Measurements from ENCODE around the gene TBC1D24. TPM values are rescaled to one million over a fixed set of nuclear protein-coding genes. Genes with fewer than 3 reads are reported as not detected.

TBC1D24 gene
- total RNA-seq: 15.4 and 17.4 TPM in 2 replicates
- long read RNA-seq, partial matches to known transcripts: 0 of 1 reads
- long read RNA-seq, other reads (novel, unspliced or antisense): 1 of 1 reads

GRCh38 chr16:2474877-2475412 lies at the start of gene TBC1D24:
TBC1D24 (plus strand) TSS chr16:2475127; CDS start chr16:2496149, 21,022 bp downstream.
- Mint-ChIP-seq H3K9me3 (ENCODE audit: unreplicated experiment) (no peaks in the 10 kb centered on the region), H3K36me3 (ENCODE audit: unreplicated experiment) (no peaks in the 10 kb centered on the region), H3K4me3 (ENCODE audit: unreplicated experiment) (peak within 1 kb of the TSS; percentile 76), H3K27ac (ENCODE audit: unreplicated experiment) (peak within 1 kb of the TSS; percentile 64), H3K4me1 (ENCODE audit: unreplicated experiment) (peaks cover 34% of the 10 kb centered on the region), H3K27me3 (ENCODE audit: unreplicated experiment) (no peaks in the 10 kb centered on the region)
- peak; percentile 98 for DNase-seq (ENCODE audit: extremely low spot score, unreplicated experiment)
- TF ChIP-seq, protein P1, sequence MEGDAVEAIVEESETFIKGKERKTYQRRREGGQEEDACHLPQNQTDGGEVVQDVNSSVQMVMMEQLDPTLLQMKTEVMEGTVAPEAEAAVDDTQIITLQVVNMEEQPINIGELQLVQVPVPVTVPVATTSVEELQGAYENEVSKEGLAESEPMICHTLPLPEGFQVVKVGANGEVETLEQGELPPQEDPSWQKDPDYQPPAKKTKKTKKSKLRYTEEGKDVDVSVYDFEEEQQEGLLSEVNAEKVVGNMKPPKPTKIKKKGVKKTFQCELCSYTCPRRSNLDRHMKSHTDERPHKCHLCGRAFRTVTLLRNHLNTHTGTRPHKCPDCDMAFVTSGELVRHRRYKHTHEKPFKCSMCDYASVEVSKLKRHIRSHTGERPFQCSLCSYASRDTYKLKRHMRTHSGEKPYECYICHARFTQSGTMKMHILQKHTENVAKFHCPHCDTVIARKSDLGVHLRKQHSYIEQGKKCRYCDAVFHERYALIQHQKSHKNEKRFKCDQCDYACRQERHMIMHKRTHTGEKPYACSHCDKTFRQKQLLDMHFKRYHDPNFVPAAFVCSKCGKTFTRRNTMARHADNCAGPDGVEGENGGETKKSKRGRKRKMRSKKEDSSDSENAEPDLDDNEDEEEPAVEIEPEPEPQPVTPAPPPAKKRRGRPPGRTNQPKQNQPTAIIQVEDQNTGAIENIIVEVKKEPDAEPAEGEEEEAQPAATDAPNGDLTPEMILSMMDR (IDR thresholded peaks at IDR 0.05): no peak

DNA sequence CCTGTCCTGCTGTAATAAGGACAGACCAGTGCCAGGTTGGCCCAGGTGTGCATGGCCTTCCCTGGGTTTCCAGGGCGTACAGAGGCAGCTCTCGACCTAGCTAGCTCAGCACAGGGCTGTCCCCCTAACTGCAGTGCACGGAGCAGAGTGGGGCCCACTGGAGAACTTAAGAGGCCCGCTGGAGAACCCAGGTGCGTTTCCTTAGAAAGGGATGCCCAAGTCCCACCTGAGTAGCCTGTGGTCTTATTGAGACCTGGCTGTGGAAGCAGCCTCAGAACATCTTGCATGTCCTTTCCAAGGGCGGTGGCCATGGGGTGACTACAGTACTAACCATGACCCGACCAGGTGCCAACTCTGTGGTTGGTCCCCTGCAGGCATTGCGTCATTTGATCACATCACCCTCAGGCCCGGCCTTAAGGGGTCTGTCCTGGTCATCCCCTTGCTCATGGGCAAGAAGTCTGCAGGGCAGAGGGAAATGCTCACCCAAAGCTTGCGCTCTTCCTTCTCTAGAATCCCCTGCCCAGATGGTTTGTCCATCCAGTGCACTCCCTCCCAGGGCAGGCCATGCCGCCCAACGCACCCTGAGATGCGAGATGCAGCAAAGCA lies 49.0 kb upstream of the TBC1D24 start:
- peaks cover 19% of the 10 kb centered on the region for H3K4me1 Mint-ChIP-seq (ENCODE audit: unreplicated experiment)

DNA sequence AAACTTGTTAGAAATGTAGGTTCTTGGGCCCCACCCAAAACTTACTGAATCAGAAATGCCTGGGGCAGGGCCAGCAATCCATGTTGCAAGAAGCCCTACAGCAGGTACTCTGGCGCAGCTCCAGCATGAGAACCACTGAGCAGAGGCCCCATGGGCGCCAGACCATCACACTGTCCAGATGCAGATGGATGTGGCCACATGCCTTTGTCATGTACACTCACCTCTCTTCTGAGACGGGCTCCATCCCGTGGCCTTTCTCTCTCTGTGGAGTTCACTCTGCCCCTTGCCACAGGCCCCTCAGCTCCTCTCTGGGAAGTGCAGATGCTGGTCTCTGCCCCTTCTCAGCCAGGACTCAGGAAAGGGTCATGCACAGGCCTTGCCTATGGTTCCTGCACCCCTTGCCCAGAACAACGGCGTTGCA lies 48.0 kb upstream of the TBC1D24 start:
- Mint-ChIP-seq H3K27me3 (ENCODE audit: unreplicated experiment) (no peaks in the 10 kb centered on the region), H3K27ac (ENCODE audit: unreplicated experiment) (no peak overlapping the region), H3K36me3 (ENCODE audit: unreplicated experiment) (no peaks in the 10 kb centered on the region), H3K4me1 (ENCODE audit: unreplicated experiment) (peaks cover 21% of the 10 kb centered on the region), H3K9me3 (ENCODE audit: unreplicated experiment) (no peaks in the 10 kb centered on the region), H3K4me3 (ENCODE audit: unreplicated experiment) (no peak overlapping the region)
- DNase-seq (ENCODE audit: extremely low spot score, unreplicated experiment): no peak
- TF ChIP-seq, protein P1 (IDR thresholded peaks at IDR 0.05): no peak

More for the DNA sequence above, 49.0 kb upstream of the TBC1D24 start:
- Mint-ChIP-seq H3K27me3 (ENCODE audit: unreplicated experiment) (peaks cover 4% of the 10 kb centered on the region), H3K27ac (ENCODE audit: unreplicated experiment) (no peak overlapping the region), H3K36me3 (ENCODE audit: unreplicated experiment) (no peaks in the 10 kb centered on the region), H3K4me3 (ENCODE audit: unreplicated experiment) (no peak overlapping the region), H3K9me3 (ENCODE audit: unreplicated experiment) (no peaks in the 10 kb centered on the region)
- no peak for DNase-seq (ENCODE audit: extremely low spot score, unreplicated experiment)
- TF ChIP-seq, protein P1 (IDR thresholded peaks at IDR 0.05): no peak

DNA sequence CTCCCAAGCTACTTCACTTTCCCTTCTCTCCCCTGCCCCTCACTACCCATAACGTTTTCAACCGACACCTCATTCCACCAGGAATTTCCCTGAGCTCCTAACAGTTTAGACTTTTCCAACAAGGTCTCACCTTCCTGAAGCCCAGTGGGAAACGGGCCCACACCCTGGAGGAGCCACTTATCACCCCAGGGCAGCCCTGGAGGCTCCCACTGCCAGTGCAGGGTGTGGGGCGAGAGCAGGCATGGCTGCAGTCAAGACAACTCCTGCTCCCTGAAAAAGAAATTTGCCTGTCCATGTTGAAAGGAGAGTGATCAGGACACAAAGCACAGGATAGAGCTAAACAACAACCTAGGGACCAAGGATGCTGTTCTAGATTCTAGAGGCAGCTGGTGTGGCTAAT lies 47.4 kb upstream of the TBC1D24 start:
- H3K9me3 Mint-ChIP-seq (ENCODE audit: unreplicated experiment): no peaks in the 10 kb centered on the region
- peaks cover 21% of the 10 kb centered on the region for H3K4me1 Mint-ChIP-seq (ENCODE audit: unreplicated experiment)
- DNase-seq (ENCODE audit: extremely low spot score, unreplicated experiment): no peak
- no peaks in the 10 kb centered on the region for H3K27me3 Mint-ChIP-seq (ENCODE audit: unreplicated experiment)
- peak overlapping the region; percentile 57 for H3K4me3 Mint-ChIP-seq (ENCODE audit: unreplicated experiment)
- no peak overlapping the region for H3K27ac Mint-ChIP-seq (ENCODE audit: unreplicated experiment)
- H3K36me3 Mint-ChIP-seq (ENCODE audit: unreplicated experiment): peaks cover 1% of the 10 kb centered on the region
- TF ChIP-seq, protein P1 (IDR thresholded peaks at IDR 0.05): no peak

DNA sequence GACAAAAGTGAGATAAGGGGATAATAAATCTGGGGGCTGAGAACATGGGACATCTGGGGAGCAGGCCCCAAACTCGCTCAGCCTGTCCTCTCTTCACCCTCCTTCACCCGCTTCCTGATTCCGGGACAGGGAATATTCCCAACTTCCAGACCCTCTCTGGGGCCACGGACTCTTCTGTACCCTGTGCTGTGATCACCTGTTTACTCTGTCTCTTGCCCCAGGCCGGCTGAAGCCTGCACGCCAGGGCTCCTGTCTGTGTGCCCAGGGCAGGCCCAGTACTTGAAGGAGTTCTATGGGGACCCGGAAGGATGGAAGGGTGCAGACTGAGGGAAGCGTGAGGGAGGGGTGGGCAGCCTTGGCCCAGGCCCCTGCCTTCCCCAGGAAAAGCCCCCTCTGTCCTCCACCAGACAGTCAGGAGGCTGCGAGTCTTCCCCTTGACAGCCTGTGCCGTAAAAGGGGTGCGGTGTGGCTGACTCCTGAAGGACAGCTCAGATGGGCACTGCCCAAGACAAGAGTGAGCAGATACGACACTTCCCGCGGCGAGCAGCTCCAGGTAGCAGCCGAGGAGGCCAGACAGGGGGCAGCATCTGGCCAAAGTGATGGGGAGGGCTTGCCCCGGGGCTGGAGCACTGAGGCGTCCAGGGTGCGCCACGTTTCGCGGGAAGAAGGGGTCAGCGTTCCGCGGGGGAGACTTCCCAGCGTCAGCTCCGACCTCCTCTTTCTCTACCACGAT lies 46.7 kb upstream of the TBC1D24 start:
- peaks cover 8% of the 10 kb centered on the region for H3K36me3 Mint-ChIP-seq (ENCODE audit: unreplicated experiment)
- peak overlapping the region; percentile 79 for H3K4me3 Mint-ChIP-seq (ENCODE audit: unreplicated experiment)
- no peaks in the 10 kb centered on the region for H3K27me3 Mint-ChIP-seq (ENCODE audit: unreplicated experiment)
- DNase-seq (ENCODE audit: extremely low spot score, unreplicated experiment): no peak
- TF ChIP-seq, protein P1 (IDR thresholded peaks at IDR 0.05): peak; percentile 33
- H3K4me1 Mint-ChIP-seq (ENCODE audit: unreplicated experiment): peaks cover 21% of the 10 kb centered on the region
- H3K9me3 Mint-ChIP-seq (ENCODE audit: unreplicated experiment): no peaks in the 10 kb centered on the region
- peak overlapping the region; percentile 60 for H3K27ac Mint-ChIP-seq (ENCODE audit: unreplicated experiment)

Measured in osteocyte (in vitro differentiated cells).